ENCODE measurements around the gene KRTAP23-1. TPM values are rescaled to one million over a fixed set of nuclear protein-coding genes. Genes with fewer than 3 reads are reported as not detected.

KRTAP23-1 gene
- total RNA-seq, 4 donors from 2014 or later = not detected

DNA sequence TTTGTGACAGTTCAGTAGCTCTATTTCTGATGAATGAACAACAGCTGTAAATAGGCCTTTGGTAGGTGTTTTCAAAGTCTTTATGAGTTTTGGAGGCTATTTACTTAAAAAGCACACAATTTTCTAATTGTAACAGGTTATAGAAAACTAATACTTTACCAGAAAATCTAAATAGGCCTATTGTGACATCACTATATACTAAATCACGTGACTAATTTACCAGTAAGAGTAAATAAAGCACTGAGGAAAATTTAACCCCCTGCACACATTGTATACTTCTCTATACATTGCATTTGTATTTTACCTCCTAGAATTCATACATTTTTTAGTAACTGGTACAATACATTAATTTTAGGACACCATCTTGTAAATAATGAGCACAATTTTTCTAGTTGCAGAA lies 43.3 kb downstream of the KRTAP23-1 start:
- no peak for TF ChIP-seq EP300 (IDR thresholded peaks at IDR 0.05)
- no peak for TF ChIP-seq POLR2AphosphoS5 (IDR thresholded peaks at IDR 0.05)
- TF ChIP-seq, protein P1, sequence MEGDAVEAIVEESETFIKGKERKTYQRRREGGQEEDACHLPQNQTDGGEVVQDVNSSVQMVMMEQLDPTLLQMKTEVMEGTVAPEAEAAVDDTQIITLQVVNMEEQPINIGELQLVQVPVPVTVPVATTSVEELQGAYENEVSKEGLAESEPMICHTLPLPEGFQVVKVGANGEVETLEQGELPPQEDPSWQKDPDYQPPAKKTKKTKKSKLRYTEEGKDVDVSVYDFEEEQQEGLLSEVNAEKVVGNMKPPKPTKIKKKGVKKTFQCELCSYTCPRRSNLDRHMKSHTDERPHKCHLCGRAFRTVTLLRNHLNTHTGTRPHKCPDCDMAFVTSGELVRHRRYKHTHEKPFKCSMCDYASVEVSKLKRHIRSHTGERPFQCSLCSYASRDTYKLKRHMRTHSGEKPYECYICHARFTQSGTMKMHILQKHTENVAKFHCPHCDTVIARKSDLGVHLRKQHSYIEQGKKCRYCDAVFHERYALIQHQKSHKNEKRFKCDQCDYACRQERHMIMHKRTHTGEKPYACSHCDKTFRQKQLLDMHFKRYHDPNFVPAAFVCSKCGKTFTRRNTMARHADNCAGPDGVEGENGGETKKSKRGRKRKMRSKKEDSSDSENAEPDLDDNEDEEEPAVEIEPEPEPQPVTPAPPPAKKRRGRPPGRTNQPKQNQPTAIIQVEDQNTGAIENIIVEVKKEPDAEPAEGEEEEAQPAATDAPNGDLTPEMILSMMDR (IDR thresholded peaks at IDR 0.05) = no peak
- no peak for TF ChIP-seq POLR2A (IDR thresholded peaks at IDR 0.05; ENCODE audit: low read depth)
- no peak for DNase-seq (ENCODE audit: extremely low spot score)
- no peak overlapping the region for H3K4me3 ChIP-seq
- H3K27ac ChIP-seq (replicated peaks in 1 of 4) = no peak overlapping the region
- intact Hi-C loops (cut with DNase I) = no loop called here
- no peaks in the 10 kb centered on the region for H3K9me3 ChIP-seq
- no peaks in the 10 kb centered on the region for H3K36me3 ChIP-seq
- 46% methylated on average over 1 of the region's 1 CpG for WGBS
- no peaks in the 10 kb centered on the region for H3K4me1 ChIP-seq
- H3K27me3 ChIP-seq = no peaks in the 10 kb centered on the region

Small RNAs within 50 kb of the gene (small RNA-seq; reads per million reads assigned to genes)
- gene KRTAP23-1 (0 reads per million in 3 donors), gene MIR4327 (0 reads per million in 3 donors)

Other genes starting within 250 kb of the KRTAP23-1 start
- not detected for gene CLDN17, start 181.8 kb downstream of the KRTAP23-1 start, total RNA-seq
- gene CLDN8, start 132.5 kb downstream of the KRTAP23-1 start, total RNA-seq = not detected
- not detected for gene KRTAP24-1, start 65.7 kb downstream of the KRTAP23-1 start, total RNA-seq
- gene KRTAP25-1, start 59.1 kb downstream of the KRTAP23-1 start, total RNA-seq = not detected
- gene KRTAP26-1, start 28.3 kb downstream of the KRTAP23-1 start, total RNA-seq = not detected
- not detected for gene KRTAP27-1, start 10.9 kb downstream of the KRTAP23-1 start, total RNA-seq
- not detected for gene KRTAP13-2, start 23.7 kb upstream of the KRTAP23-1 start, total RNA-seq
- gene KRTAP13-1, start 47.4 kb upstream of the KRTAP23-1 start, total RNA-seq = not detected
- not detected for gene KRTAP13-3, start 77.3 kb upstream of the KRTAP23-1 start, total RNA-seq
- gene KRTAP13-4, start 81.6 kb upstream of the KRTAP23-1 start, total RNA-seq = not detected
- not detected for gene KRTAP15-1, start 91.7 kb upstream of the KRTAP23-1 start, total RNA-seq
- not detected for gene KRTAP19-1, start 131.8 kb upstream of the KRTAP23-1 start, total RNA-seq
- not detected for gene KRTAP19-2, start 138.8 kb upstream of the KRTAP23-1 start, total RNA-seq
- gene KRTAP19-3, start 143.4 kb upstream of the KRTAP23-1 start, total RNA-seq = not detected
- not detected for gene KRTAP19-4, start 148.6 kb upstream of the KRTAP23-1 start, total RNA-seq
- not detected for gene KRTAP19-5, start 153.5 kb upstream of the KRTAP23-1 start, total RNA-seq
- gene KRTAP19-6, start 193.3 kb upstream of the KRTAP23-1 start, total RNA-seq = not detected
- not detected for gene KRTAP19-7, start 212.7 kb upstream of the KRTAP23-1 start, total RNA-seq
- gene KRTAP22-2, start 241.8 kb upstream of the KRTAP23-1 start, total RNA-seq = not detected
- not detected for gene KRTAP6-3, start 243.8 kb upstream of the KRTAP23-1 start, total RNA-seq

Data from esophagus muscularis mucosa (tissue), 4 donors.